Limb (tissue), 2 donors: ENCODE results near the gene PIP4K2C.

Experiments used
- DNase-seq, 2 donors: peaks; one replicate each; pipeline ENCODE4 v3.0.0-alpha.2; 2016; ENCODE audit errors: extremely low spot score in 2 of 2

Gene PIP4K2C

DNA sequence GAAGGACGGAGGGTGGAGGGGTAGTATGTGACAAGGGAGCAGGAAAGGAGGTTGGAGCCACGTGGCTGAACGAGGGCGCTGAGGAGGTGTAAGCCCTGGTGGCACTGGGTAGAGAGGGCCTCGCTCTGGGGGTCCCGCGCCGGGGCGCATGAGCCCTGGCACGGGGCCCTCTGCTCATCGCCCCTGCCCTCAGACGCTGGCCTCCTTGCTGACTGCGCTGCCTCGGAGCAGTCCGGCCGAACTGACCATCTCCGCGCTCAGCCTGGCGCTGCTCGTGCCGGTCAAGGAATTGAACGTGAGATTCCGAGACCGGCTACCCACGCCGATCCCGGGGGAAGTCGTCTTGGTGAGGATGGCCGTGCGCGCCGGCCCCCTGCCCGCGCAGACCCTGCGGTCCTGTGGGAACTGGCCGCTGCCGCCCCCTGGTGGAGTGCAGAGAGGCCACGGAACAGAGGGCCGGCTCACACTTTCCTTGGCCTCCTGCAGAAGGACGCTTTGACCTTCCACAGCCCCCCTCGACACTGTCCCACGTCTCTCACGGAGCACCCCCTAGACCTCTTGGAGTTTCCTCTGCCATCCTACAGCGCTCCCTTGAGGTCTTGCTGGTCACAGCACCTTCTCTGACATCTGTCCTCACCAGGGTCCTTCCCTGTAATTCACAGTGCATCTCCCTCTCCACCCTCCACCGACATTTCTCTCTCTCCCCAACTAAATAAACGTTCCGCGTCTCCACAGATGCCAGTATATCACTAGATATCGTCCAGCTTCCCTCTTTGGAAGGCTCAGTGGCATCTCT lies 30.7 kb downstream of the PIP4K2C start:
- peak; percentile 23 to 85 for DNase-seq

GRCh38 chr12:57622293-57623245 lies 31.6 kb downstream of the PIP4K2C start:
- DNase-seq: no peak

GRCh38 chr12:57623385-57623784 lies 32.4 kb downstream of the PIP4K2C start:
- DNase-seq: no peak

DNA sequence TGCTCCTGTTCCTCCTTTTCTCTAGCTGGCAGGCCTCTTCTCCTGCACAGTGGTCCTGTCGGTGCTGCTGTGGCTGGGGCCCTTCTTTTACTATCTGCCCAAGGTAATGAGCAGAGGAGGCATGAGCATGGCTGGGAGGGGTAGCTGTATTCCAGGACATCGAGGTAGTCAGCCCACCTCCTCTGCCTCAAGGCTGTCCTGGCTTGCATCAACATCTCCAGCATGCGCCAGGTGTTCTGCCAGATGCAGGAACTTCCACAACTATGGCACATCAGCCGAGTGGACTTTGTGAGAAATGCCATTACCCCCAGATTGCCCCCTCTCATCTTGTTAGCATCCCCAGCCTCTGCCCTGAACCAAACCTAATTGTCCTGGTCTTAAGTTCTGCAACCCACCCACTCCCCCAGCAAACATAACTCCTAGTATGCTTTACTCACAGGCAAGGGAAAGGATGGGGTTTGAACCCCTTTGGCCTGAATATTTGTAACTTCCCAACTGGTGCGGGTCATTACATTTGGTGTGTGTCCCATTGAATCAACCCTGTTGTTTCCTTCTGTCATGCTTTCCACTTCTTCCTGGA lies 32.9 kb downstream of the PIP4K2C start:
- no peak for DNase-seq

DNA sequence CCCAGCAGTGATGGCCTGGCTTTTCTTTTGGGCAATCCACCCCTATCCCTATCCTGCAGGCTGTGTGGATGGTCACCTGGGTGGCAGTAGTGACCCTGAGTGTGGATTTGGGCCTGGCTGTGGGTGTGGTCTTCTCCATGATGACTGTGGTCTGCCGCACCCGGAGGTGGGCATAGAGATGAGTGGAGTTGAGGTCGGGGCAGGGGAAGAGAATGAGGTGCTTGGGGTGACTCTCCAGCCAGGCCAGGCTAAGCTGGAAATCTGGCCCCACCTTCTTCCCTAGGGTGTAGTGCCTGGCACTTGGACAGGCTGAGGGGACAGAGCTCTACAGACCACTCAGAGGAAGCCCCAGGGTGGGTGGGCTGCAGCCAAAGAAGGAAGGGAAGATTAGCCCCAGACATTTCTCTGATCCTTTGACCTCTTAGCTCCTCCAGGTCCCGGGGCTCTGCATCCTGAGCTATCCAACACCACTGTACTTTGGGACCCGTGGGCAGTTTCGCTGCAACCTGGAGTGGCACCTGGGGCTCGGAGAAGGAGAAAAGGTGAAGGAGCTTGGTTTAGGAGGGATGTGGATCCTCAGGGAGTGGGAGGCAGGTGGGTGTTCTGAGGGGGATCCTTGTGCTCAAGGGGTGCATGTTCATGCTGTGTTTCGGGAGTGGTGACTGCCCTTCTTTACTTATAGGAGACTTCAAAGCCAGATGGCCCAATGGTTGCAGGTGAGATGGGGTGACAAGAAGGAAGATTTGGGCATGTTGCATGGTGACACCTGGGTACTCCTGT lies 33.6 kb downstream of the PIP4K2C start:
- DNase-seq: no peak

DNA sequence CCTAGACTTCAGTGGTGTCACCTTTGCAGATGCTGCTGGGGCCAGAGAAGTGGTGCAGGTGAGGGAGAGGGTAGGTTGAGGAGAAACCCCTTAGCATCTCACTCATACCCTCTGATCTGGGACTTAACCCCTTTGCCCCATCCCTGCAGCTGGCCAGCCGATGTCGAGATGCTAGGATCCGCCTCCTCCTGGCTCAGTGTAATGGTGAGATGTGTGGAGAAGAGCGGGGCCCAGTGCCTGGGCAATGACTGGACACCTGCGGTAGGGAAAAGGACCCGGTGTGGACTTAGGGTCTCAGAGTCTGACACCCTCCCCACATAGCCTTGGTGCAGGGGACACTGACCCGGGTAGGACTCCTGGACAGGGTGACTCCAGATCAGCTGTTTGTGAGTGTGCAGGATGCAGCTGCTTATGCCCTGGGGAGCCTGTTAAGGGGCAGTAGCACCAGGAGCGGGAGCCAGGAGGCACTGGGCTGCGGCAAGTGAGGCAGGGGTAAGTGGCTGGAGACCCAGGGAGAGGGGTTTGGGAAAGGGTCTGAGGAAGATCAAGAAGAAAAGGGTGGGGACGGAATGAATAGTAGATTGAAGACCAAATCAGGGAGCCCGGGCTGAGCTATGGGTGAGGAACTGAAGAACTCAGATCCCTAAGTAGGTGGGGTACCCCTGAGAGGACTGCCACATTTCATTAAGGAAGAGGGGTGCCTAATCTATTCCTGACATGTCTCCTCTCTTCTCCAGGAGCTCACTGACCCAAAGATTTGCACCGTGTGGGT lies 34.5 kb downstream of the PIP4K2C start:
- DNase-seq: no peak

DNA sequence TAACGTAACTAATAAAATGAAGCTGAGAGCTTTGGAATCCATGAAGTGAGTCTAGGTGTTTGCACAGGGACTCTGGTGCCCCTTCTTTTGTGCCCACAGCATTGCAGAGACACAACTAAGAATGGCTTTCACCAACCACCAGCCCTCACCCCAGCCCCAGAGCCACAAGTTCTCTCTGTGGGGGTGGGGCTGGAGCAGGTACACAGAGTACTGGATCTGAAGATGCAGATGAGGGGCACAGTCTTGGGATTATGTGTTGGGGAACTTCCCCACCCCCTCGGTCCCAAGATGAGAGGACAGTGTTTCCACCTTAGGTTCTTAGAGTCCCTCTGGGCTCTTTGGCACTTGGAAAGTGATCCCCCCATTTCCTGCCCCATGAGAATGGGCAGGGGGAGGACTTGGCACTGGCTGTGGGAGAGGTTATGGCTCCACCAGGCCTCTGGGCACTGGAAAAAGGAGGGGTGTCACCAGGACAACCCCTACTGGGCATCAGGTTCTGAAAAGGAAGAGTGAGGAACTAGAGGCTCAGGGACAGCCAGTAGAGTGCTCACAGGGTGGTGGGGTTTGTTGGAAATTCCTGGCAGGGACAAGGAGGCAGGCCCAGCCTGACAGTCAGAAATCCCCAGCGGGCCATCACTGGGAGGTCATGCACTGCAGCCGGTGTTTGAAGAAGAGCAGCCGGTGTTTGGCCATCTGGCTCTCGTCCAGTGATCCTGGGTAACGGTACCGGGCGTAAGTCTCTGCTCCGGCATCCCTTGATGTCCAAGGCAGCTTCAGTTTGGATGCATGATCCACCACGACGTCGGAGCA lies 35.3 kb downstream of the PIP4K2C start:
- DNase-seq: peak in 1 of 2 donors; percentile 26

- DNase-seq: peak in 1 of 2 donors; percentile 21
Measured at GRCh38 chr12:57626921-57627445, 36.0 kb downstream of the PIP4K2C start.

GRCh38 chr12:57627501-57628279 lies 36.7 kb downstream of the PIP4K2C start:
- DNase-seq: peak in 1 of 2 donors; percentile 41

DNA sequence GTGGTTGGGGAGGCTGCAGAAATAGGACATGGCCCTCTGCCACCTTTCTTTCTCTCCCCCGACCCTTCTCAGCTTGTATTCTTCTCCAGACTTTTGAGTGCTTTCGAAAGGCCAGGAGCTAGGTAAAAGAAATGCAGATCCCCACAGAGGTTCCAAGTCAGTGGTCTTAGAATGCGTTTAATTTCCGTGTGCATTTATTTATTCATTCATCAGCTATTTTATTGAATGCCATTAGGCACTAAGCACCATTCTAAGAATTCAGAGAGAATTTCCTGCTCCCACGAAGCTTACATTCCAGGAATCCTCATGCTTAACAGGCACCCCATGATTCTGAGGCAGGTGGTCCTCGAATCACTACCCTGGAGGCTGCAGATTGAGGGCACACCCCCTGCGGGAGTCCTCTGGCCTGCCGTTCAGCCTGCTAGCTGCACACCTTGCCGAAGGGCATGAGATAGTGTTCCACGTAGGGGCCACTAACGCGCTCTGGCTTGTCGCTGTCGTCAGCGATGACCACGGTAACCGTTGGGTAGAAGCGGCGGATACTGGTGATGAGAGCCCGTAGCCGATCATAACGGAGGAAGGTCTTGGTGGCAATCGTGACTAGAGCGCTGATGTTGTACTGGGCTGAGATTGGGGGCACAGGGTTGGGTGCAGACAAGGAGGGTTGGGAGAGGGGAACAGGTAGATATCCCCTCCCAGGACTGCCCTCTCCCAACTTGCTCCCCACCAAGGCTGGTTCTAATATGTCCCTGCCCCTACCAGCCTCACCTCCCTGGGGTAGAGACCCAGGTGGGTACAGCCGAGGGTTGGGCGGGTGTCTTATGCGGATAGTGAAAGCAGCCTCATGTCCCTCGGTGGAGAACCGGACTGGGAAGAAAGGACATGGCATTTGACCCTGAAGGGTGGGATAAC lies 37.5 kb downstream of the PIP4K2C start:
- DNase-seq: peak in 1 of 2 donors; percentile 24

GRCh38 chr12:57629897-57630471 lies 39.0 kb downstream of the PIP4K2C start:
- peak in 1 of 2 donors; percentile 30 for DNase-seq

GRCh38 chr12:57630891-57631433 lies 40.0 kb downstream of the PIP4K2C start:
- DNase-seq: peak in 1 of 2 donors; percentile 27

- DNase-seq: peak in 1 of 2 donors; percentile 50
Measured at GRCh38 chr12:57631566-57632072, 40.6 kb downstream of the PIP4K2C start.

DNA sequence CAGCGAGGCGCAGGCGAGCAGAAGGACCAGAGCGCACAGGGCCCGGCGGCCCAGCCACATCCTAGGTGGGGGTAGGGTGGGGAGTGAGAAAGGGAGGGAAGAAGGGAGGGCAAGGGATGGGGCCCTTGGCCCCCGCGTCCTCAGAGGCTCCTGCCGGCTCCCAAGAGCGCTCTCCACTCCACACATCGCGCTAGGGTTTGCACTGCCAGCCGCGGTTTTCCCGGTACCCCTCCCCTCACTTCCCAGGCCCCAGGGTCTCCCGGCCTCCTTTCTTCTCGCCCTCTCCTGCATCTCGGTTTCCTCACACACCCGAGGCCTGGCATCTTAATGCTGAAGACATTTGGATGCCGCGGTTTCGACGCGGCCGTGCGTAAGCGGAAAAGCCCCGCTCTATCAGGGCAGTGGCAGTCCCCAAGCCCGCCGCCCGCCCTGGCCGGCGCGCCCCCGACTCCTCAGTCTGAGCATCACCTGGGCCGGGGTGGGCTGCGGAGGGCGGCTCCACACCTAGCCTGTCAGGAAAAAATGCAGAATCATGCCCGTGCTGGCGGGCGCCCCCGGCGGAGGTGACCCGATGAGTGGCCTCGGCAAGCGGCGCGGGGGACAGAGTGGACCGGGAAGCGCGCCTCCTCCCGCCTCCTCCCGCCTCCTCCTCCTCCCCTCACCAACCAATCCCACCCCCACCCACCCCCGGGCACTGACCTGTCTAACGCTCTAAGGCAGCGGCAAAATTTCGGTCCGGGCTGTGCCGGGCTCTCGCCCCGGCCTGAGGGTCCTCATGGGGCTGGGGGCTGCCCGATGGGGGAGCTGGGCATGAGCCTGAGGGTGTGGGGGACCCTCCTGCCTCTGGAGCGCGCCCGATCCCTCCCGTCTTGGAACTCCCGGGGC lies 41.3 kb downstream of the PIP4K2C start:
- DNase-seq: peak in 1 of 2 donors; percentile 56
